NCI-H1105 treated with DMSO at 0.1 percent for 48 hours (cell line): ENCODE data around the gene MLC1.

Source experiments
- DNase-seq: peaks from one replicate; lab custom pipeline; 2025; lab: John Stamatoyannopoulos, UW

Gene MLC1

GRCh38 chr22:50016308-50016987, 68.8 kb downstream of the MLC1 start:
- no peak for DNase-seq

GRCh38 chr22:50015451-50016307, 69.5 kb downstream of the MLC1 start:
- no peak for DNase-seq

- DNase-seq = no peak
Observed at GRCh38 chr22:50014655-50015401, 70.4 kb downstream of the MLC1 start.

DNA sequence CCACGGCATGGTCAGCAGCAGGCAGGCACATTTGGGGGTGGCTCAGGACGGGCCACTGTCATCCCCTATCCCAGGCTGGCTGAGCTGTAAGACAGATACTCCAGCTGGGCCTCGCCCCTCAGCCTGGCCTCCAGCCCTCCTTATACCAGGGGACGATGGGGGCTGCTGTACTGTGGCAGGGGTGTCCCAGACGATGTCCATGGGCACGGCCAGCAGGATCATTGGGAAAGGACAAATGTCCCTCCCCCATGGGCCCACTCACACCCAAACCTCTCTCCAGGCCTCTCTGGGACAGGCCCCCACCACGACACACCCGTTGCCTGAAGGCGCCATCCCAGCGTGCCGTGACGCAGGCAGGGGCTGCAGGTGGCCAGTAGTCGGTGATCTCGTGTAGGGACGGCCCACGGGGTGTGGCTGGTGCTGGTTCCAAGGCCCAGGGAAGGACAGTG, 71.1 kb downstream of the MLC1 start:
- DNase-seq = no peak

DNA sequence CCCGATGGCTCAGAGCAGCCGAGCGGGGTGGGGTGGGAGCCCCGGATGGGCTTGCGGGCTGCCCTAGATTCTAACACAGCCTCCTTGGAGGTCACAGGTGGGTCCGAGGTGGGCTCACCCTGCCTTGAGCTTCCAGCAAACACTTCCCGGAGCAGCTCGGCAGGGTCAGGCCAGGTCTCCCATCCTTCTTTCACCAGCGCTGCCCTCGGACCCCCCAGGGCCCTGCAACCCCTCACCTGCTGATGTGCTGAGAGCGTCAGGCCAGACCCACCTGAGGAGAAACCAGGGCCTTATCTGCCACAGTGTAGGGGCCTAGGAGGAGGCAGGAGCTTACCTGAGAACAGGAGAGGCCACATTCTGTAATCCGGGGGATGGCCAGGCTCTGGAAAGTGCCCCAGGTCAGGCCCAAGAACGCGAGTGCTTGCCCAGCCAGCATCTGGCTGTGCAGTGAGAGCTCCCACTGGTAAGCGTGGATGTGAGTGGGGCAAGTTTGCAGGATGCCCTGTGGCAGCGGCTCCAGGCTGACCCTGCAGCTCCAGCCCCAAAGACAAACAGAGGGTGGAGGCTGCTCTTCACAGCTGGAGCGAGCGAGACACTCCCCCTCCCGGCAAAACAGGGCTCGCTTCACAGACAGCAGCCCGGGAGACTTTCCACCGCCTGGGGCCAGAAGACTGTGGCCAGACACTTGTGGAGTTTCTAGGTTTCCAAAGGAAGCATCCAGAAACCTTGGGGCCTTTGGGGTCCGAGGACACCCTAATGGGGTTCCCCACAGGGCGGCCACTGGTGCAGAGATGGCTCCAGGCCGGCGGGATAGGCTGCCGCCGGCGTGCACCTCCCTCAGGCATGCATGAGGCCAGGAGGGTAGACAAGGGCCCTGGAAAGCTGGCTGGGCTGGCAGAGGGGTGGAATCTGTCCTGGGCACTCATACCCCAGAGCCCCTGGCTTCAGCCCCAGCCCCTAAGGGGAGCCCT, 72.7 kb downstream of the MLC1 start, which contains the start of gene IL17REL:
Gene IL17REL, minus strand, starts transcription at position 555 of the 971 bp plus-strand sequence. Its CDS starts 119 bp downstream, at position 436.
- DNase-seq = no peak

DNA sequence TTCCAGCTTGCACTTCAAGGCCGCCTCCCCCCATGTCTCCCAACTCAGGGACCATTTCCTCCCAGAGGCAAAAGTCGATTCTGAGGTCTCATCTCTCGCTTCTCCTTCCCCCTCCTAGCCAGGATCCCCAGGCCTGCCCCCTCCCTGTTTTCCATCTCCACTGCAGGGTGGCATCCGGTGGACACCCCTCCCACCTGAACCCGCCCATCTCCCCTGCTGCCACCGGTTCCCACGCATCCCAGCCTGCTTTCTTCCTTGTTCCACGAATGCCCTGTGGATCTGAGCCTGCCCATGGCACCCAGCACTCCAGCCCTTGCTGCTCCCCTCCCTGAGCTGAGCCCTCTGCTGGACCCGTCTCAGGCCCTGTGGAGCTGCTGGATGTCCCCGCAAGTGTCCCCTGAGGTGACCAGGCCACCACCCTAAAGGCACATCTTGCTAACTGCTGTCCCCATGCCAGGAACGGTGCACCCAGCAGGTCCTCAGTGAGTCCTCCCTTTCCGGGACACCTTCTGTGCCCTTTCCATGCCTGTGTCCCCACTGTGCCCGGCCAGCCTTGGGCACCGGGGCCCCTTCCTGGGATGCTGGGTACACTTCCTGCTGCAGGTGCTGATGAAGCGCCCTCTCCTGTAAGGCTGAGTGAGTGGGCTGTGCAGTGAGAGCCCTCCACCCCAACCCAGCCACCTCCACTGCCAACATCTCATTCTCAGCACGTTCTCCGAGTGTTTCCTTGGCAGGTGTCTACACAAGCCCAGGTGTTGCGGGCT, 73.6 kb downstream of the MLC1 start:
- DNase-seq = no peak

GRCh38 chr22:50010676-50011446, 74.4 kb downstream of the MLC1 start:
- no peak for DNase-seq

DNA sequence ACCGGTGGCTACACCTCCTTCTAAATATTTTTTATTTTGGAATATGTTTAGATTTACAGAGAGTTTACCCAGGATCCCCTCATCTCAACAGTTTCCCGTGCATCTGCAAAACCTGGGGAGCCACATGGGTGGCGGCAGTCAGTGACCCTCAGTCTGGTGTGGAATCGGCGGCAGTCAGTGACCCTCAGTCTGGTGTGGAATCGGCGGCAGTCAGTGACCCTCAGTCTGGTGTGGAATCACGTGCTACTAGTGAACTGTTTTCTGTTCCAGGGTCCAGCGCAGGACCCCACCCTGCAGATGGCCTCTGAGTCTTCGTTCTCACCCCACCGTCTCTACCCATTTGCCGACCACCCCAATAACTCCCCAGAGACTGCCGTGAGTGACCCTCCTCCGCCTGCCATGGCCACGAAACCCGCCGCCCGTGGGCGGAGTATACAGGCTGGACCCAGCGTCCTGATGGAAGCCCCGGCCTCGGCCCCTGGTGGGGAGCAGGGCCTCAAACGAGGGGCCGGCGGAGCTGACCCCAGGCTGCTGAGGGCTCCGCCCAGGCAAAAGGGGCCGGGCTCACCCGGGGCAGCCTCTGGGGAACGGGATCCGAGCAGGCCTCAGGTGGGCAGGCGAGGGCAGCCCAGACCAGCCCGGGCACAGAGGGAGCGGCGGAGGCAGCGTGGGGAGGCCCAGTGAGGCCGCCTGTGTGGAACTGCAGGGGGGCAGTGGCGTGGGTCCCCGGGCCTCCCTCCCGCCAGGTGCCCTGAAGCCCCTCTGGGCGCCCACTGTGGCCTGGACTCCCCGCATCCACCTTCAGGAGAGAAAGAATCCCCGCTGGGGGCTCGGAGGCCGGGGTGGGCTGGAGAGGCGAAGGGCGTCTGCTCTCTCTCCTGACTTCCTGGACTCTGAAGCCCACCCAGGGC, 75.2 kb downstream of the MLC1 start:
- no peak for DNase-seq
